HG03521 (cell line): ENCODE data around the gene KDM3B.

Experiments
- ATAC-seq: cut with Tn5 transposase; IDR thresholded peaks from one replicate; pipeline ENCODE4 v1.9.1; 2021; ENCODE audit warnings: mild to moderate bottlenecking, moderate library complexity; ENCODE audit not compliant: unreplicated experiment

The KDM3B gene

GRCh38 chr5:138448481-138449398, 96.3 kb downstream of the KDM3B start:
- no peak for ATAC-seq

DNA sequence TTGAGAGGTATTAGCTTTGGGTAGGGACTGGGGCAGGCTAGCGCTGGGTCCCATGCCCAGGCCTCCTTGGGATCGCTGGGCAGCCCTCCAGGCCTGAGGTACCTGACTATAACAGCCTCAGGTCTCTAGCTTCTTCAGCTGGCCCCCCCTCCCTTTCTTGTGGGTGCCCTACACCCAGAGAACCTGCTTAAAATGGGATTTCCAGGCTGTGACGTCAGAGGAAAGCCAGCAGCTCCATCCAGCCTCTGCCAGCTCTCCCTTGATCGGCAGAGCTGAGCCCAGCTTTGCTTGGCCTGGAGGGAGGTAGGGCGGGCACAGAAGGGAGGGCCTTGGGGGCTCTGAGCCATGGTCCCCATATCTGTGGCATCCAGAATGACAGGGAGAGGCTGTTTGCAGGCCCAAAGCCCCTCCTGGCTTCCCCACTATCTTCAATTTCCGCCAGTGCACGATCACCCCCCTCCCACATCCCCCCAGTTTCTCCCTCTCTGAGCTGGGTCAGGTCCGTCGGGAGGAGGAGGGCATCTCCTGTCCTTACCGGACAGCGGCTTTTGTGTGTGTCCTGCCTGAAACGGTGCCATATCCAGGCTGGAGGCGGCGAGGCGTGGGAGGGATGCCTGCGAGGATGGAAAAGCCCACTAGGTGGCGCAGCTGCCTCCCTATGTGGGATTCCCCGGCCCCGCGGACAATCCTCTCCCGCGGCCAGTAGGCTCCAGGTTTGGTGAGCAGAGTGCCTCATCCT, 97.2 kb downstream of the KDM3B start:
- ATAC-seq = no peak

- no peak for ATAC-seq
Measured at GRCh38 chr5:138450971-138451370, 98.5 kb downstream of the KDM3B start.

DNA sequence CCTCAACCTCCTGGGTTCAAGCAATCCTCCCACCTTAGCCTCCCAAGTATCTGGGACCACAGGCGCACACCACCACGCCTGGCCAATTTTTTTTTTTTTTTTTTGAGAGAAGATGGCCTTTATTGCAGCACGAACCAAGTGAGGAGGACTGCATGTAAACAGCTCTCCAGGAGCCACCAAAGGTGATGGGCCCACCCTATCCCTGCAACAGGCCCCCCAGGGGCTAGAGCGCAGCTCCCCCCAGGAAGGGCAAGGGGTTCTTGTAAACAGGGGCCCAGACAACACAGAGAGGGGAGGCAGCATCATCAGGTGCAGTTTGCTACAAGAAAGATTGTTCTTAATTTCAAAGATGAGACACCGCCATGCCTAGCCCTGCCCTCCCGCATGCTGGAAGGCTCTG, 100.2 kb downstream of the KDM3B start:
- ATAC-seq = no peak

DNA sequence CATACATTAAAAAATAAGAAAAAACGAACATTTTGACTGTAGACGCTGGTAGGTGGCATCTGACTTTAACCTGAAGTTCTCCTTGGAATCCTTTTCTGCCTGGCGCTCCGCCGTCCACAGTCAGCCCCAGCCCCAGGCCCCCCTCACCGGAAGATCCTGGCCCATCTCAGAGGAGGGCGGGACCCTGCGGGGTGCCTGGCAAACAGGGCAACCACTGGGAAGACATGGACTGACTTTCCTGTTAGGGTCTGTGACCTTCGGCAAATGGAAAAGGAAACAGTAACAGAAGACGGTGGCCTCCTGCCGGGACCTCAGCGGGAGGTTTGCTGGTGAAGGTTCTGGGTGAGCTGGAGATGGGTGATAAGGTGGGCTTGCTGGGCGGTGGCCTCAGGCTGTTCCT, 101.1 kb downstream of the KDM3B start:
- no peak for ATAC-seq

DNA sequence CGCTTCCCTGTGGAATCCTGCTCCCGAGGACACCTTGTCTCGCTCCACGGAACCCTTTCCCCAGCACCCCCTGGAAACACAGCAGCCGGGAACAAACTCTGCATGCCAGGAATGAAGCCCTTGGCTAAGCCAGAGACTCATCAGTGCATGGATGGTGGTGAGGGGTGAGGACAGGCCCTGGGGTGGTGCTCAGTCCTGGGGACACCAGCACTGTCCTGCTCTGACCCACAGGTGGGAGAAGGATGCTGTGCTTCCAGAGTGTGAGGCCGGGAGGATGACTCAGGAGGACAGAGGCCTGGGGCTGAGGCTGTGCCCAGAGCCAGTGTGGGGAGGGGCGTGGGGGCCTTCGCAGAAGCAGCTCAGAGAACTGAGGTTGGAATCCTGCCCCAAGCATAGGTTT, 101.6 kb downstream of the KDM3B start:
- ATAC-seq = no peak

DNA sequence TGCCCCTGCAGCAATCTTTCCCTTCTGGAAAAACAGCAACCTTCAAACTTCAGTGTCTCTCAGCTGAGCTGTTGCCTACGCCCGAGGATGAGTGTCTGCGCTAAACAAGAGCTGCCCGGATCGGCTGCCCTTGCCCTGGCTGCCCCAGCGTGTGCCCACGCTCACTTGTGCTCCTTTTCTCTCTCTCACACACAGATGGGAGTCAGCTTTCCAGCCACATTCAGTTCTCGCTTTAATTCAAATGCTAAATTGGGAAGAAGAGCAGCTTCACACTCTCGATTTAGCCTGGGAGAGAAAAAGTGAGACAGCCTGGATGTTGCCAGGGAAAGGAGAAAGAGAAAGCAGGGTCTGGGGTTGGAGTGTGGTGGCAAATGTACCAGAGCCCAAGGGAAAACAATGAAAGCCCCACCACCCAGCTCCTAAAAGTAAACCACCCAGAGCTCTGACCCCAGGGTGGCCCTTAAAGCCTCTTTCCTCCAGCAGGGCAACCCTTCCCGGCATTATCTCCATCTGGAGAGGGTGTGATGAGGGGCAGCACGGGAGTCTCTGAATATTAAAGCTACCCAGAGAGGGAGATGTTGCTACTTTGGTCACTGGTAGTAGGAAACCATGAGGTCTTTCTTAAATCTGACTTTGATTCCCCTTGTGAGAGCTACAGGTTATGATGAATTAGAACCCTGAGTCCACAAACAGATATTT, 102.9 kb downstream of the KDM3B start:
- no peak for ATAC-seq

DNA sequence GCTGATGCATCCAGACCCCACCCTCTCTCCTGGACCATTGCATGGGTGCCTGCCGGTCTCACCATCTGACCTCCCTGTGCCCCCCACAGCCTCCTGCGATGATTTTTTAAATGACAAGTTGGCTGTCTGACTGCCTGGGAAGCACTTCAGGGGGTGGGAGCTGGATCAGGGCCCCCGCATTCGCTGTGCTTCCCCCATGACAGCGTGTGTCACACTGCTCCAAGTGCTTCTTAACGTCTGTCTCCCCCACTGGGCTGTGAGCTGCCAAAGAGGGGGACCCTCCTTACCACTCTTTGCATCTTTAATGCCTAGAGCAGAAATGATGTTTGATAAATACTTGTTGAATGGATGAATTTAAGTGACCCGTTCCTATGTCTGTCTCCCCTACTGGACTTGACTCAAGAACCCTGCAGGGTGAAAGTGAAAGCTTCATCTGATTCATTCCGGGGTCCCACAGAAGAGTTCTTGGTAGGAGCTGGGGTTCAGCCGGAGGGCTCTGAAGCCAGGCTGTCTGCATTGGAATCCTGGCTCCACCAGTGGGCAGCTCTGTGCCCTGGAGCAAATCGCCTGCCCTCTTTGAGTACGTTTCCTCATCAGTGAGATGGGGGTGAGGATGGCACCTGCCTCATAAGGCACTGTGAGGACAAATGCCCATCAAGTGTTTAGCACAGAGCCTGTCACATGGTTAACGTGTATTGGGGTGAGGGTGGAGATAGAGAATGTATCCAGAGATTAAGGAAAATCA, 105.2 kb downstream of the KDM3B start:
- ATAC-seq = no peak

- ATAC-seq = no peak
Measured at GRCh38 chr5:138458384-138458783, 105.9 kb downstream of the KDM3B start.

DNA sequence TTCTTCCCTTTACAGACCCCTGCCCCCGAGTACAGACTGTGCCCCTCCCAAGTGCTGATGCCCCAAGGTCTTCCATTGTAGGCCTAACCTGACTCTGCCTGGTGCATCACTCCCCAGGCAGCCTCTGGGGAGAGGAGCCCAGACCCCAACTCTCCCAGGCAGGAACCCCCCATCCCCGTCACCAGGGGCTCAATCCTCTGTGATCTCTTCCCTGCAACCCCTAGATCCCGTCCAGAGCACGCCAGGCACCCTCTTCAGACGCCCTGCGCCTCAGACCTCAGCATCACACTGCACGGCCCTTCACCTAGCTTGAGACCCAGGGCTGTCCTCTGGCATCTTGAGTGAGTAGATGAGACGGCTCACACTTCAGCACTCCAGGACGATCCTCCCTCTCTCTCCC, 106.4 kb downstream of the KDM3B start:
- no peak for ATAC-seq

- ATAC-seq = no peak
Measured at GRCh38 chr5:138459311-138459933, 106.9 kb downstream of the KDM3B start.

DNA sequence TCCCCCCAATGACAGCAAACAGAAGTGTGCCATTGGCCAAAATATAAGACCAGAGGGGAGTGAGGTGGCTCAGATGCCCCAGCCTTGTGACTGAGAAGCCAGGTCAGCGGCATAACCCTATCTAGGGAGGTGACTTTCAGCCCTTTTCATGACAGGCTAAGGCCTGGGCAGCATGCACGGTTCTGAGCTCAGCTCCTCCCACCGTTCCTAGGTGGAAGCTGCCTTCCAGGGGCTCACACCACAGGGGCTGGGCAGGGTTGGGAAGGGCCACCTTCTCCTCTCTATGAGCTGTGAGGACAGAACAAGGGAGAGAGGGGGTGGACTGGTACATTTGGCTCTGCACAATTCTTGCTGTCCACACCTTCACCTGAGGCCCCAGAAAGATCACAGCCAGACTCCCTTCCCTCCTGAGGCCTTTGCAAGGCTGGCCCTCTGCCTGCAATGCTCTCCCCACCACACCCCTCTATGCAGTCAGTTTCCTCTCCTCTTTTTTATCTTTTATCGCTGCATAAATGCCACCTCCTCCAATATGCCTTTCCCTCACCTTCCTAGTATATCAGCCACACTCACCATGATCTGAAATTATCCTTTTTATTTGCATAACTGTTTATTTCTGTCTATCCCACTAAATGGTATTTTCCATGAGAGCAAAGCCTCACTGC, 107.7 kb downstream of the KDM3B start:
- ATAC-seq = no peak

GRCh38 chr5:138461343-138462125, 109.0 kb downstream of the KDM3B start:
- no peak for ATAC-seq

DNA sequence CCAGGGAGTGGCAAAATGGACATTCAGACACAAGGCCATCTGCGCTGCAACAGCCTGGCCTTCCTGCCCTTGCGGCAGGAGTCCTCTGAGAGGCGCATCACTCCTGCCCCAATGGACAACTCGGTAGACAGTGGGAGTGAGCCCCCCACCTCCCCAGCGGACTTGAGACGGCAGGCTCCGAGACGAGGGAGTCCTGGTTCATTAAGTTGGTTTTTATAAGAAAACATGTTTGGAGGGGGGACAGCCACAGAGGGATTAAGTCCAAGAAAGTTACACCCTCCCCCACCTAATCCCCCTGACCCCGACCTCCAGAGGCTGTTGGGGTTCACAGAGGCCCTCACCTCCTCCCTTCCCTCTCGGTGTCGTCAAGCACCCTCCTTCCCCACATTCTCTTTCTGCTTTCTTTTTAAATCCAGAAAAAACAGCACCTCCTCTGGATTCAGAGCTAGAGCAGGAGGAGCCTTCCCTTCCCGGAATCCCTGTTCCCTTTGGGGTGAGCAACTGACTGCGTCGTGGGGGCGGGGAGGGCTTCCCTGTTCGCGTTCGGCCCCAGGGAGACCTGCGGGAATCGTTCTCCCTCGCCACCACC, 111.0 kb downstream of the KDM3B start:
- ATAC-seq = no peak

DNA sequence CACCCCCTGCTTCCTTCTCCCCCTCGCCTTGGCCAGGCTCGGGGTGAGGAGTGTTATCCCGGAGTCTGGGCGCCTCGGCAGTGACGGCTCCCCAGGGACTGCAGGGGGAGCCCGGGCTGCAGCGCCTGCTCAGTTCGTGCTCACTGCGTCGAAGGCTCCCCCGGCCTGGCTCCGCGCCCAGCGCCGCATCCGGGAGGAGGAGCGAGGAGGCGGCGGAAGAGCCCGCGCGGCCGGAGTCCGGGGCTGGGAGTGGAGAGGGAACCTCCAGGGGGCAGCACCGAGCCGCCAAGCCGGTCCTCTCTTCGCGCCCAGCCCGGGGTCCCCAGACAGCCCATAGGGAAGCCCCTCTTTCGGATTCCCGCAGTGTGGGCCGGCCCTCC, 111.5 kb downstream of the KDM3B start:
- peak; percentile 43 for ATAC-seq

GRCh38 chr5:138464388-138465260, 112.1 kb downstream of the KDM3B start:
- ATAC-seq = peak; percentile 59

DNA sequence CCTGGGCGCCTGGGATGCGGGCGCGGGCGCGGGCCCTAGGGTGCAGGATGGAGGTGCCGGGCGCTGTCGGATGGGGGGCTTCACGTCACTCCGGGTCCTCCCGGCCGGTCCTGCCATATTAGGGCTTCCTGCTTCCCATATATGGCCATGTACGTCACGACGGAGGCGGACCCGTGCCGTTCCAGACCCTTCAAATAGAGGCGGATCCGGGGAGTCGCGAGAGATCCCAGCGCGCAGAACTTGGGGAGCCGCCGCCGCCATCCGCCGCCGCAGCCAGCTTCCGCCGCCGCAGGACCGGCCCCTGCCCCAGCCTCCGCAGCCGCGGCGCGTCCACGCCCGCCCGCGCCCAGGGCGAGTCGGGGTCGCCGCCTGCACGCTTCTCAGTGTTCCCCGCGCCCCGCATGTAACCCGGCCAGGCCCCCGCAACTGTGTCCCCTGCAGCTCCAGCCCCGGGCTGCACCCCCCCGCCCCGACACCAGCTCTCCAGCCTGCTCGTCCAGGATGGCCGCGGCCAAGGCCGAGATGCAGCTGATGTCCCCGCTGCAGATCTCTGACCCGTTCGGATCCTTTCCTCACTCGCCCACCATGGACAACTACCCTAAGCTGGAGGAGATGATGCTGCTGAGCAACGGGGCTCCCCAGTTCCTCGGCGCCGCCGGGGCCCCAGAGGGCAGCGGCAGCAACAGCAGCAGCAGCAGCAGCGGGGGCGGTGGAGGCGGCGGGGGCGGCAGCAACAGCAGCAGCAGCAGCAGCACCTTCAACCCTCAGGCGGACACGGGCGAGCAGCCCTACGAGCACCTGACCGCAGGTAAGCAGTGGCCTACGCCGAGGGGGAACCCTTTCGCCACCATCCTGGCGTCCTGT, 113.0 kb downstream of the KDM3B start, which contains the start of gene EGR1:
Gene EGR1 (plus strand): TSS at position 219 of the 864 bp plus-strand sequence. CDS start 283 bp downstream, at position 502.
- ATAC-seq = peak; percentile 45
